PFSK-1 (cell line): ENCODE data around the gene SUSD2.

Experiments
- FOXP2 ChIP-seq: optimal IDR thresholded peaks from 2 replicates; pipeline ENCODE3; 2011; ENCODE audit warnings: borderline replicate concordance, control low read depth, inconsistent platforms; ENCODE audit not compliant: insufficient read depth; ENCODE audit errors: extremely low read length, extremely low read depth
- POLR2AphosphoS5 ChIP-seq: IDR thresholded peaks from 2 replicates; pipeline ENCODE4 v1.6.1; 2012; ENCODE audit warnings: low read depth, mild to moderate bottlenecking, control low read depth, low read length, moderate library complexity
- REST ChIP-seq, 2 experiments: IDR thresholded peaks; 2 replicates each; pipeline versions ENCODE4 v1.6.1 to v1.8.0; 2011 to 2012; ENCODE audit warnings: low read depth in 2 of 2, low read length in 2 of 2, control low read depth in 1 of 2, inconsistent platforms in 1 of 2, mild to moderate bottlenecking in 1 of 2, moderate library complexity in 1 of 2; ENCODE audit not compliant: insufficient read depth in 1 of 2
- SIN3A ChIP-seq: IDR thresholded peaks from 2 replicates; pipeline ENCODE4 v1.6.1; 2012; ENCODE audit warnings: mild to moderate bottlenecking, low read length, moderate library complexity, borderline replicate concordance; ENCODE audit not compliant: insufficient read depth
- TAF1 ChIP-seq: IDR thresholded peaks from 2 replicates; pipeline ENCODE4 v1.6.1; 2012; ENCODE audit warnings: low read length, control low read depth, borderline replicate concordance; ENCODE audit not compliant: insufficient read depth

SUSD2 gene

GRCh38 chr22:24233816-24234215, 52.5 kb downstream of the SUSD2 start:
- TF ChIP-seq SIN3A (no peak), REST (IDR thresholded peaks at IDR 0.05; ENCODE audit: insufficient read depth in 1 of 2, low read depth in 2 of 2, low read length in 2 of 2) (no peak), TAF1 (no peak)

GRCh38 chr22:24235315-24235714, 54.0 kb downstream of the SUSD2 start:
- TF ChIP-seq REST (IDR thresholded peaks at IDR 0.05; ENCODE audit: insufficient read depth in 1 of 2, low read depth in 2 of 2, low read length in 2 of 2) (no peak), FOXP2 (no peak), TAF1 (no peak), POLR2AphosphoS5 (no peak), SIN3A (no peak)

DNA sequence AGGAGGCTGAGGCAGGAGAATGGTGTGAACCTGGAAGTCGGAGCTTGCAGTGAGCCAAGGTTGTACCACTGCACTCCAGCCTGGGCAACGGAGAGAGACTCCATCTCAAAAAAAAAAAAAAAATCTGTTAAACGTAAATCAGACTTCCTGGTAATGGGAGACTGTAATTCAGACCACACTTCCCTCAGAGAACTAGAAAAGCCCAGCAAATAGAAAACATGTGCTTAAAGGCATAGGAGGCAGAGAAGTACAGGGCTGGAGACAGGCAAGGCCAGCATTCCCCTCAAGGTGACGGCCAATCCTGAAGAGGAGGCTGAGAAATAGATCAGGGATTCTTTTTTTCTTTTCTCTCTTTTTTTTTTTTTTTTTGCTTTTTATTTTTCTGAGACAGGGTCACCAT, 55.4 kb downstream of the SUSD2 start:
- TF ChIP-seq TAF1 (no peak), FOXP2 (no peak), REST (IDR thresholded peaks at IDR 0.05; ENCODE audit: insufficient read depth in 1 of 2, low read depth in 2 of 2, low read length in 2 of 2) (no peak), SIN3A (no peak), POLR2AphosphoS5 (no peak)
